ENCODE measurements around the gene DDX31.

Gene DDX31

GRCh38 chr9:132592451-132592850 is 77.3 kb downstream of the DDX31 start:
- DNase-seq = no peak

GRCh38 chr9:132591751-132592314 is 78.0 kb downstream of the DDX31 start:
- DNase-seq = no peak

GRCh38 chr9:132591244-132591643 is 78.5 kb downstream of the DDX31 start:
- no peak for DNase-seq

- DNase-seq = no peak
These were observed 79.2 kb downstream of the DDX31 start for GRCh38 chr9:132590318-132591182.

- no peak for DNase-seq
These were observed 79.8 kb downstream of the DDX31 start for GRCh38 chr9:132590037-132590317.

- DNase-seq = no peak
These were observed 80.4 kb downstream of the DDX31 start for GRCh38 chr9:132589148-132590036.

GRCh38 chr9:132588501-132589147 is 81.2 kb downstream of the DDX31 start:
- DNase-seq = no peak

- no peak for DNase-seq
These were observed 81.7 kb downstream of the DDX31 start for GRCh38 chr9:132588098-132588497.

- DNase-seq = no peak
These were observed 82.2 kb downstream of the DDX31 start for GRCh38 chr9:132587592-132587955.

GRCh38 chr9:132586830-132587591 is 82.8 kb downstream of the DDX31 start:
- no peak for DNase-seq

- DNase-seq = no peak
These were observed 83.6 kb downstream of the DDX31 start for GRCh38 chr9:132585954-132586829.

GRCh38 chr9:132584601-132585560 is 84.9 kb downstream of the DDX31 start:
- no peak for DNase-seq

GRCh38 chr9:132583584-132584304 is 86.0 kb downstream of the DDX31 start:
- no peak for DNase-seq

GRCh38 chr9:132582786-132583583 is 86.8 kb downstream of the DDX31 start:
- DNase-seq = no peak

GRCh38 chr9:132582276-132582785 is 87.5 kb downstream of the DDX31 start, which contains the start of gene BARHL1:
Gene BARHL1, plus strand, starts transcription at chr9:132582606. Its CDS starts 192 bp downstream, at chr9:132582798.
- DNase-seq = no peak

- DNase-seq = no peak
These were observed 90.4 kb downstream of the DDX31 start for GRCh38 chr9:132579427-132579798.

- no peak for DNase-seq
These were observed 91.3 kb downstream of the DDX31 start for GRCh38 chr9:132578367-132578932.

GRCh38 chr9:132577119-132577518 is 92.7 kb downstream of the DDX31 start:
- no peak for DNase-seq

Measured in CD4-positive, alpha-beta T cell treated with Interleukin-17A for 4 hours (primary cell).